GM19043 (cell line): ENCODE measurements around the gene NRBP1.

ENCODE experiments used
- ATAC-seq: cut with Tn5 transposase; IDR thresholded peaks from one replicate; pipeline ENCODE4 v1.9.1; 2021; ENCODE audit warnings: low read depth; ENCODE audit not compliant: unreplicated experiment

Gene NRBP1

GRCh38 chr2:27489498-27490397 lies 61.3 kb downstream of the NRBP1 start, which contains the start of gene IFT172:
TSS of gene IFT172 (minus strand) at chr2:27489743. CDS start at chr2:27489653, 90 bp downstream.
- ATAC-seq = peak; percentile 97
